HEK293 (cell line): ENCODE results near the gene PRMT7.

Experiments used
- CTCF ChIP-seq: fragments of 450-650 bp; formaldehyde crosslinking; IDR thresholded peaks from 2 replicates; pipeline ENCODE4 v1.5.1; 2016; ENCODE audit warnings: missing biosample characterization, missing genetic modification characterization
- REST ChIP-seq: fragments of 450-650 bp; formaldehyde crosslinking; IDR thresholded peaks from 2 replicates; pipeline ENCODE4 v1.5.1; 2016; ENCODE audit warnings: missing biosample characterization, missing genetic modification characterization
- ZNF426 ChIP-seq: fragments of 450-650 bp; formaldehyde crosslinking; IDR thresholded peaks from 2 replicates; pipeline ENCODE4 v1.5.1; 2017; ENCODE audit warnings: missing biosample characterization, missing genetic modification characterization, mild to moderate bottlenecking, inconsistent platforms, moderate library complexity

GRCh38 chr16:68269793-68270192 is 41.0 kb upstream of the PRMT7 start:
- TF ChIP-seq ZNF426 (tag by site-specific recombination), result no peak
- no peak for TF ChIP-seq CTCF (tag by site-specific recombination)
- no peak for TF ChIP-seq REST (tag by site-specific recombination)
